ENCODE data around the gene SIK2. TPM values are rescaled to one million over a fixed set of nuclear protein-coding genes. Genes with fewer than 3 reads are reported as not detected.

Gene SIK2
- polyA plus RNA-seq, 1 donor from 2014 or later = 9.0 TPM

DNA sequence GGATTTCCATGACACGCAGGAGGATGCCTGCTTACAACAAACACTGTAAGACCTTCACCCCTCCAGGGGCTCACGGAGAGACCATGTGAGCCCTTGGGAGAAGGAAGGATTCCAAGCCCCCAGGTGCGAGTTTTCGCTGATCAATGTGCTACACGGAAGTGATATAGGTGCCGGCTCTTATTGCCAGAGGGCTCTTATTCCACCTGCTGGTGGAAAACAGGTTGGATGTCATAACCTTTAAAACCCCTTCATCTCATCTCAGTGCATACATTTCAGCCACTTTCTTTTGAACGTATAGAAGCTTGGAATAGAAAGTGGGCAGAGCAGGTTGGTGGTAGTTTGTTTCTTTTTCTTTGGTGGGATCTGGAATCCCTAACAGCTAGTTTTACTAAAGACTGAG lies 35.9 kb upstream of the SIK2 start:
- no peaks in the 10 kb centered on the region for H3K36me3 ChIP-seq (ENCODE audit: insufficient read depth, low read length)
- H3K4me2 ChIP-seq (ENCODE audit: low read length) = no peak overlapping the region
- TF ChIP-seq SMC3 (conservative IDR thresholded peaks at IDR 0.05; ENCODE audit: poor library complexity) (no peak), CTCF (IDR thresholded peaks at IDR 0.05; ENCODE audit: poor library complexity, severe bottlenecking) (no peak), MXI1 (conservative IDR thresholded peaks at IDR 0.05; ENCODE audit: poor library complexity, severe bottlenecking) (no peak), EZH2 (IDR thresholded peaks at IDR 0.05; ENCODE audit: borderline replicate concordance, insufficient read depth, low read length, poor library complexity, severe bottlenecking) (no peak), TAF1 (IDR thresholded peaks at IDR 0.05; ENCODE audit: low read depth) (no peak), POLR2AphosphoS5 (IDR thresholded peaks at IDR 0.05) (no peak), REST (IDR thresholded peaks at IDR 0.05; ENCODE audit: borderline replicate concordance) (no peak), EP300 (conservative IDR thresholded peaks at IDR 0.05; ENCODE audit: poor library complexity, severe bottlenecking) (no peak), RAD21 (conservative IDR thresholded peaks at IDR 0.05) (no peak)
- H3K9me3 ChIP-seq (ENCODE audit: low read length) = no peaks in the 10 kb centered on the region
- H2AFZ ChIP-seq (ENCODE audit: low read depth, low read length) = no peak overlapping the region
- H3K9ac ChIP-seq (ENCODE audit: low read length) = no peak overlapping the region
- no peak overlapping the region for H3K4me3 ChIP-seq (ENCODE audit: low read length)
- no peaks in the 10 kb centered on the region for H3F3A ChIP-seq (ENCODE audit: insufficient read depth, low read length, poor library complexity, severe bottlenecking)
- no peaks in the 10 kb centered on the region for H3K27me3 ChIP-seq (ENCODE audit: insufficient read depth, low read depth, low read length)
- H3K27ac ChIP-seq (ENCODE audit: low read length) = no peak overlapping the region
- no peaks in the 10 kb centered on the region for H3K9me2 ChIP-seq (ENCODE audit: insufficient read depth, low read length)
- H4K20me1 ChIP-seq (ENCODE audit: insufficient read depth) = no peaks in the 10 kb centered on the region
- H3K79me2 ChIP-seq (replicated peaks; ENCODE audit: insufficient read depth, low read length) = no peaks in the 10 kb centered on the region

- TF ChIP-seq SMC3 (conservative IDR thresholded peaks at IDR 0.05; ENCODE audit: poor library complexity) = no peak
- TF ChIP-seq RAD21 (conservative IDR thresholded peaks at IDR 0.05) = no peak
- no peak for TF ChIP-seq MXI1 (conservative IDR thresholded peaks at IDR 0.05; ENCODE audit: poor library complexity, severe bottlenecking)
- no peak for TF ChIP-seq TAF1 (IDR thresholded peaks at IDR 0.05; ENCODE audit: low read depth)
- no peak for TF ChIP-seq EZH2 (IDR thresholded peaks at IDR 0.05; ENCODE audit: borderline replicate concordance, insufficient read depth, low read length, poor library complexity, severe bottlenecking)
- TF ChIP-seq CTCF (IDR thresholded peaks at IDR 0.05; ENCODE audit: poor library complexity, severe bottlenecking) = no peak
- no peak for TF ChIP-seq POLR2AphosphoS5 (IDR thresholded peaks at IDR 0.05)
- no peak for TF ChIP-seq EP300 (conservative IDR thresholded peaks at IDR 0.05; ENCODE audit: poor library complexity, severe bottlenecking)
- TF ChIP-seq REST (IDR thresholded peaks at IDR 0.05; ENCODE audit: borderline replicate concordance) = no peak
- H3K36me3 ChIP-seq (ENCODE audit: insufficient read depth, low read length) = no peaks in the 10 kb centered on the region
Observed at GRCh38 chr11:111569476-111569875, 32.8 kb upstream of the SIK2 start.

More at GRCh38 chr11:111569476-111569875, 32.8 kb upstream of the SIK2 start:
- no peaks in the 10 kb centered on the region for H3K27me3 ChIP-seq (ENCODE audit: insufficient read depth, low read depth, low read length)
- no peak overlapping the region for H2AFZ ChIP-seq (ENCODE audit: low read depth, low read length)
- no peaks in the 10 kb centered on the region for H4K20me1 ChIP-seq (ENCODE audit: insufficient read depth)
- H3K27ac ChIP-seq (ENCODE audit: low read length) = no peak overlapping the region
- H3K9me2 ChIP-seq (ENCODE audit: insufficient read depth, low read length) = no peaks in the 10 kb centered on the region
- H3K9ac ChIP-seq (ENCODE audit: low read length) = no peak overlapping the region
- no peaks in the 10 kb centered on the region for H3F3A ChIP-seq (ENCODE audit: insufficient read depth, low read length, poor library complexity, severe bottlenecking)
- no peak overlapping the region for H3K4me3 ChIP-seq (ENCODE audit: low read length)
- no peaks in the 10 kb centered on the region for H3K79me2 ChIP-seq (replicated peaks; ENCODE audit: insufficient read depth, low read length)
- no peak overlapping the region for H3K4me2 ChIP-seq (ENCODE audit: low read length)
- H3K9me3 ChIP-seq (ENCODE audit: low read length) = no peaks in the 10 kb centered on the region

All from neural cell (in vitro differentiated cells).